Mesendoderm (in vitro differentiated cells): ENCODE data around the gene P2RX4.

ENCODE experiments used
- DNase-seq: peaks from one replicate; pipeline ENCODE4 v3.0.0; 2013
- H2AK5ac ChIP-seq: 2 replicates; pipeline ENCODE4 v1.6.1; 2013; ENCODE audit warnings: low read length, inconsistent platforms
- H2BK120ac ChIP-seq: 2 replicates; pipeline ENCODE4 v1.6.1; 2013; ENCODE audit warnings: low read depth, mild to moderate bottlenecking, low read length, moderate library complexity, mixed read lengths
- H2BK15ac ChIP-seq: replicated peaks from 2 replicates; pipeline ENCODE4 v1.6.1; 2013; ENCODE audit warnings: low read depth, mild to moderate bottlenecking, moderate library complexity
- H2BK5ac ChIP-seq: 2 replicates; pipeline ENCODE4 v1.6.1; 2013; ENCODE audit warnings: low read length, inconsistent platforms
- H3K18ac ChIP-seq: 2 replicates; pipeline ENCODE4 v1.6.1; 2013; ENCODE audit warnings: mild to moderate bottlenecking, low read length, mixed read lengths
- H3K23ac ChIP-seq: one replicate; pipeline ENCODE4 v1.6.1; 2013; ENCODE audit warnings: low read length
- H3K27ac ChIP-seq: 2 replicates; pipeline ENCODE4 v1.5.1; 2013; ENCODE audit warnings: low read depth, mild to moderate bottlenecking, inconsistent platforms, low read length, moderate library complexity
- H3K27me3 ChIP-seq: 2 replicates; pipeline ENCODE4 v1.6.1; 2013; ENCODE audit warnings: low read length, control low read depth, mild to moderate bottlenecking, inconsistent platforms; ENCODE audit not compliant: insufficient read depth, poor library complexity
- H3K36me3 ChIP-seq: 2 replicates; pipeline ENCODE4 v1.6.1; 2013; ENCODE audit warnings: low read length, inconsistent platforms; ENCODE audit not compliant: control insufficient read depth, insufficient read depth
- H3K4ac ChIP-seq: one replicate; pipeline ENCODE4 v1.6.1; 2013; ENCODE audit warnings: low read depth, mild to moderate bottlenecking, low read length, moderate library complexity
- H3K4me1 ChIP-seq: 2 replicates; pipeline ENCODE4 v1.6.1; 2013; ENCODE audit warnings: low read depth, low read length, inconsistent platforms; ENCODE audit not compliant: control insufficient read depth
- H3K4me2 ChIP-seq: 2 replicates; pipeline ENCODE4 v1.6.1; 2013; ENCODE audit warnings: low read length
- H3K4me3 ChIP-seq: 2 replicates; pipeline ENCODE4 v1.5.1; 2013; ENCODE audit warnings: mild to moderate bottlenecking, low read length
- H3K56ac ChIP-seq: one replicate; pipeline ENCODE4 v1.6.1; 2013; ENCODE audit warnings: low read length
- H3K79me1 ChIP-seq: 2 replicates; pipeline ENCODE4 v1.6.1; 2013; ENCODE audit warnings: low read length, inconsistent platforms
- H3K79me2 ChIP-seq: 2 replicates; pipeline ENCODE4 v1.6.1; 2013; ENCODE audit warnings: mild to moderate bottlenecking, low read length; ENCODE audit not compliant: control insufficient read depth, insufficient read depth
- H3K9ac ChIP-seq: 2 replicates; pipeline ENCODE4 v1.6.1; 2013; ENCODE audit warnings: low read length, inconsistent platforms
- H4K5ac ChIP-seq: one replicate; pipeline ENCODE4 v1.6.1; 2013; ENCODE audit warnings: low read length
- H4K8ac ChIP-seq: one replicate; pipeline ENCODE4 v1.6.1; 2013; ENCODE audit warnings: low read depth, mild to moderate bottlenecking, control low read depth, low read length, moderate library complexity
- WGBS: extraction: QIAGEN DNeasy Blood & Tissue Kit; methylation state at CpG from one replicate; pipeline ENCODE4 v1.1.7; 2013; ENCODE audit warnings: low lambda C conversion rate, missing lambda C conversion rate; ENCODE audit not compliant: insufficient coverage; ENCODE audit errors: extremely low coverage; 5-methylcytosine and 5-hydroxymethylcytosine counted together

Gene P2RX4

GRCh38 chr12:121264135-121264534 lies 54.2 kb downstream of the P2RX4 start:
- Histone ChIP-seq H3K27me3 (no peaks in the 10 kb centered on the region), H3K18ac (no peak overlapping the region), H3K79me1 (peaks cover 2% of the 10 kb centered on the region), H4K8ac (no peak overlapping the region), H3K9ac (no peak overlapping the region), H3K4me2 (no peak overlapping the region), H3K36me3 (peaks cover 29% of the 10 kb centered on the region), H3K79me2 (no peaks in the 10 kb centered on the region), H3K4me1 (no peaks in the 10 kb centered on the region), H2BK120ac (no peak overlapping the region), H2BK15ac (no peak overlapping the region), H3K23ac (no peak overlapping the region), H3K27ac (no peak overlapping the region), H3K4me3 (no peak overlapping the region), H3K56ac (no peak overlapping the region), H4K5ac (no peak overlapping the region), H2BK5ac (no peak overlapping the region), H2AK5ac (no peak overlapping the region), H3K4ac (no peak overlapping the region)
- no peak for DNase-seq
- WGBS, result no CpG with 5 or more reads among the region's 8 CpGs

DNA sequence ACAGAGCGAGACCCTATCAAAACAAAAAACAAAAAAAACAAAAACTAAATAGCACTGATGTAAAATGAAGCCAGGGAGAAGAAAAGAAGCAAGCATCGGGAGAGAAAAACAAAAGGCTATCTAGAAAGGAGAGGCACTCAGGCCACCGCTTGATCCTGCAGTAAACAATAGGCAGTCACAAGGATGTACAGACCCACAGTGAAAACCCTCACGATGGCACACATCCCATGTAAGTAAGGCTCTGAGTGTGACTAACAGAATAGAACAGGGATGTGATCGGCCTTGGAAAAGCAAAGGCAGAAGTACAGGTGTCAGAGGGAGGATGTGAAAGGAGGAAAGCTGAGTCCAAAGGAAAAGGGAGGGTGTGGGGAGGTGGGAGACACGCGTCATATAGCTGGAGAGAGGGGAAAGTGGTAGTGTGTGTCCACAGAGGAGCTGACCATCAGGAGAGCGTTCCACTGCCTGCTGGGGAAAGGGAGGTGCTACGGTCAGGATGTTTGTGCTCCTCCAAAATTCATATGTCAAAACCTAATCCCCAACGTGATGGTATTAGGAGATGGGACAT lies 55.1 kb downstream of the P2RX4 start:
- no peak overlapping the region for H3K4ac ChIP-seq
- no peaks in the 10 kb centered on the region for H3K79me2 ChIP-seq
- H3K36me3 ChIP-seq, result peaks cover 28% of the 10 kb centered on the region
- no CpG with 5 or more reads among the region's 10 CpGs for WGBS
- no peak overlapping the region for H2BK120ac ChIP-seq
- H3K79me1 ChIP-seq, result peaks cover 2% of the 10 kb centered on the region
- H3K23ac ChIP-seq, result no peak overlapping the region
- no peak overlapping the region for H2BK15ac ChIP-seq
- H3K27me3 ChIP-seq, result no peaks in the 10 kb centered on the region
- H3K9ac ChIP-seq, result no peak overlapping the region
- H2BK5ac ChIP-seq, result no peak overlapping the region
- no peak overlapping the region for H3K56ac ChIP-seq
- no peak overlapping the region for H4K8ac ChIP-seq
- no peak overlapping the region for H3K4me2 ChIP-seq
- H3K4me3 ChIP-seq, result no peak overlapping the region
- no peak overlapping the region for H3K27ac ChIP-seq
- no peak overlapping the region for H3K18ac ChIP-seq
- H2AK5ac ChIP-seq, result no peak overlapping the region
- H4K5ac ChIP-seq, result no peak overlapping the region
- DNase-seq, result no peak
- no peaks in the 10 kb centered on the region for H3K4me1 ChIP-seq

GRCh38 chr12:121267822-121268221 lies 57.9 kb downstream of the P2RX4 start:
- Histone ChIP-seq H2AK5ac (no peak overlapping the region), H3K4me2 (no peak overlapping the region), H3K4ac (no peak overlapping the region), H3K27ac (no peak overlapping the region), H4K8ac (no peak overlapping the region), H3K4me3 (no peak overlapping the region), H3K23ac (no peak overlapping the region), H3K56ac (no peak overlapping the region), H3K79me2 (peaks cover under 1% of the 10 kb centered on the region), H2BK5ac (no peak overlapping the region), H3K79me1 (peaks cover 3% of the 10 kb centered on the region), H3K27me3 (no peaks in the 10 kb centered on the region), H4K5ac (no peak overlapping the region), H3K9ac (no peak overlapping the region), H3K4me1 (no peaks in the 10 kb centered on the region), H3K36me3 (peaks cover 24% of the 10 kb centered on the region), H3K18ac (no peak overlapping the region), H2BK15ac (no peak overlapping the region), H2BK120ac (no peak overlapping the region)
- WGBS, result no CpG with 5 or more reads among the region's 1 CpG
- DNase-seq, result no peak

- Histone ChIP-seq H3K4me3 (no peak overlapping the region), H3K79me1 (peaks cover 17% of the 10 kb centered on the region), H3K23ac (no peak overlapping the region), H3K27ac (no peak overlapping the region), H3K4ac (no peak overlapping the region), H3K4me1 (no peaks in the 10 kb centered on the region), H3K56ac (no peak overlapping the region), H3K18ac (no peak overlapping the region), H4K8ac (no peak overlapping the region), H4K5ac (no peak overlapping the region), H3K27me3 (no peaks in the 10 kb centered on the region), H2BK5ac (no peak overlapping the region), H3K9ac (no peak overlapping the region), H2BK15ac (no peak overlapping the region), H2BK120ac (no peak overlapping the region), H3K4me2 (no peak overlapping the region), H2AK5ac (no peak overlapping the region), H3K79me2 (peaks cover 21% of the 10 kb centered on the region), H3K36me3 (peaks cover 17% of the 10 kb centered on the region)
- WGBS, result no CpG with 5 or more reads among the region's 14 CpGs
- no peak for DNase-seq
Observed at GRCh38 chr12:121273364-121273896, 63.5 kb downstream of the P2RX4 start.

DNA sequence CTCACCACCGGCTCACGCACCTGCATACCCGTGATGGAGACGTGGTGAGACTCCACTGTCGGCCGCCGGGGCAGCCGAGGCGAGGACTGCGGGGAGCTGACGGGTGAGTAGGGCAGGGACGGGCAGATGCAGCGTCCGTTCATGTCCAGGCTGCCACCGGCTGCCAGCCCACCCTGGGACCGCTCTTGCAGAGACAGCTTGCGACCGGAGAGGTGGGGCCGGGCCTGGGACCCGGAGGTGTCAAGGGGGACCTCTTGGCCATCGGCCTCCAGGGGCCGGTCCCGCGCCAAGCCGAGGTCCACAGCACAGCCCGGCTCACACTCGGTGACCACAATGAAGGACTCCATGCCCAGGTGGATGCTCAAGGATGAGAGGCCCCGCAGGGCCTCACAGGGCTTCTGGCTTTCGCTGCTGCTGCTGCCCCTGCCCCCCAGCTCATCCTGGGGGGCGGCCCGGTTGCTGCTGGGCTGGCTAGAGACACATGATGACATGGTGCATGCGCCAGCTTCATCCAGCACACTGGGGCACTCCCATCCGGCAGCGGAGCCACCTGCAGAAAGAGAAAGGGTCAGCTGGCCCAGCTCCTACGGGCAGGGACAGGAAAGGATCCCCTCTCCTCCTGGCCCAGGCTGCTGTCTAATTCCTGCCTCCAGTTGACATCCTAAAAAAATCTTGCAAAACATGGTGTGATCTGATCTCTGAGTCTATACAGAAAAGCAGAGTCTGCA lies 64.3 kb downstream of the P2RX4 start:
- no peaks in the 10 kb centered on the region for H3K27me3 ChIP-seq
- H4K5ac ChIP-seq, result no peak overlapping the region
- no peak overlapping the region for H3K4me3 ChIP-seq
- H2BK5ac ChIP-seq, result no peak overlapping the region
- H2BK15ac ChIP-seq, result no peak overlapping the region
- H3K56ac ChIP-seq, result peak overlapping the region; percentile 25
- no peak overlapping the region for H3K4me2 ChIP-seq
- peaks cover 22% of the 10 kb centered on the region for H3K79me1 ChIP-seq
- DNase-seq, result no peak
- H3K79me2 ChIP-seq, result peaks cover 29% of the 10 kb centered on the region
- H3K9ac ChIP-seq, result no peak overlapping the region
- H4K8ac ChIP-seq, result no peak overlapping the region
- H3K18ac ChIP-seq, result no peak overlapping the region
- no peak overlapping the region for H3K27ac ChIP-seq
- H2BK120ac ChIP-seq, result no peak overlapping the region
- no peak overlapping the region for H3K4ac ChIP-seq
- no CpG with 5 or more reads among the region's 35 CpGs for WGBS
- no peak overlapping the region for H3K23ac ChIP-seq
- H3K36me3 ChIP-seq, result peaks cover 12% of the 10 kb centered on the region
- H3K4me1 ChIP-seq, result no peaks in the 10 kb centered on the region
- no peak overlapping the region for H2AK5ac ChIP-seq
